ENCODE measurements around the gene PEAK1.

- TF ChIP-seq CTCF (IDR thresholded peaks at IDR 0.05; ENCODE audit: insufficient read depth, low read length) (no peak), GABPA (IDR thresholded peaks at IDR 0.05; ENCODE audit: low read depth) (no peak)
Measured at GRCh38 chr15:77309392-77309791, 110.5 kb downstream of the PEAK1 start.
